ENCODE data around the gene RASL10B. TPM values are rescaled to one million over a fixed set of nuclear protein-coding genes. Genes with fewer than 3 reads are reported as not detected.

RASL10B gene
- total and polyA plus RNA-seq, 9 donors, result 1.9 to 5.1 (median 4.2) TPM

- no peak overlapping the region for H3K27ac ChIP-seq (ENCODE audit: low read length)
- no peak for DNase-seq
- WGBS (ENCODE audit: insufficient coverage), result no CpG with 5 or more reads among the region's 4 CpGs
These were observed 2.0 kb upstream of the RASL10B start for GRCh38 chr17:35729405-35729833.

GRCh38 chr17:35730400-35731005 lies 936 bp upstream of the RASL10B start:
- Histone ChIP-seq H3K27ac (ENCODE audit: low read length) (no peak overlapping the region), H3K4me1 (ENCODE audit: control insufficient read depth, insufficient read depth, low read length) (peaks cover 28% of the 10 kb centered on the region), H3K27me3 (ENCODE audit: control insufficient read depth, insufficient read depth, low read length) (no peaks in the 10 kb centered on the region), H3K4me3 (ENCODE audit: low read length) (no peak overlapping the region), H3K9me3 (replicated peaks; ENCODE audit: control insufficient read depth, low read depth, low read length) (no peaks in the 10 kb centered on the region), H3K36me3 (ENCODE audit: control insufficient read depth, insufficient read depth, low read length) (peaks cover 13% of the 10 kb centered on the region)
- WGBS (ENCODE audit: insufficient coverage), result 72% methylated on average over 7 of the region's 10 CpGs
- DNase-seq, result no peak

More at GRCh38 chr17:35729405-35729833, 2.0 kb upstream of the RASL10B start:
- Histone ChIP-seq H3K27me3 (ENCODE audit: control insufficient read depth, insufficient read depth, low read length) (no peaks in the 10 kb centered on the region), H3K4me1 (ENCODE audit: control insufficient read depth, insufficient read depth, low read length) (peaks cover 34% of the 10 kb centered on the region), H3K9me3 (replicated peaks; ENCODE audit: control insufficient read depth, low read depth, low read length) (no peaks in the 10 kb centered on the region), H3K4me3 (ENCODE audit: low read length) (no peak overlapping the region), H3K36me3 (ENCODE audit: control insufficient read depth, insufficient read depth, low read length) (peaks cover 23% of the 10 kb centered on the region)

GRCh38 chr17:35731917-35732805 lies 722 bp downstream of the RASL10B start:
- peaks cover 13% of the 10 kb centered on the region for H3K4me1 ChIP-seq (ENCODE audit: control insufficient read depth, insufficient read depth, low read length)
- H3K36me3 ChIP-seq (ENCODE audit: control insufficient read depth, insufficient read depth, low read length), result peaks cover 3% of the 10 kb centered on the region
- H3K9me3 ChIP-seq (replicated peaks; ENCODE audit: control insufficient read depth, low read depth, low read length), result no peaks in the 10 kb centered on the region
- no peaks in the 10 kb centered on the region for H3K27me3 ChIP-seq (ENCODE audit: control insufficient read depth, insufficient read depth, low read length)
- no peak overlapping the region for H3K27ac ChIP-seq (ENCODE audit: low read length)
- no peak for DNase-seq
- 2% methylated on average over 13 of the region's 47 CpGs for WGBS (ENCODE audit: insufficient coverage)
- H3K4me3 ChIP-seq (ENCODE audit: low read length), result peak overlapping the region; percentile 37

GRCh38 chr17:35732806-35733136 lies 1.3 kb downstream of the RASL10B start:
- Histone ChIP-seq H3K4me1 (ENCODE audit: control insufficient read depth, insufficient read depth, low read length) (peaks cover 10% of the 10 kb centered on the region), H3K27me3 (ENCODE audit: control insufficient read depth, insufficient read depth, low read length) (no peaks in the 10 kb centered on the region), H3K36me3 (ENCODE audit: control insufficient read depth, insufficient read depth, low read length) (peaks cover 2% of the 10 kb centered on the region), H3K9me3 (replicated peaks; ENCODE audit: control insufficient read depth, low read depth, low read length) (no peaks in the 10 kb centered on the region), H3K4me3 (ENCODE audit: low read length) (no peak overlapping the region), H3K27ac (ENCODE audit: low read length) (no peak overlapping the region)
- no CpG with 5 or more reads among the region's 1 CpG for WGBS (ENCODE audit: insufficient coverage)
- no peak for DNase-seq

- DNase-seq, result no peak
- H3K36me3 ChIP-seq (ENCODE audit: control insufficient read depth, insufficient read depth, low read length), result peaks cover 2% of the 10 kb centered on the region
- no peak overlapping the region for H3K4me3 ChIP-seq (ENCODE audit: low read length)
- H3K9me3 ChIP-seq (replicated peaks; ENCODE audit: control insufficient read depth, low read depth, low read length), result no peaks in the 10 kb centered on the region
- WGBS (ENCODE audit: insufficient coverage), result 100% methylated on average over 3 of the region's 6 CpGs
- no peak overlapping the region for H3K27ac ChIP-seq (ENCODE audit: low read length)
- peaks cover 10% of the 10 kb centered on the region for H3K4me1 ChIP-seq (ENCODE audit: control insufficient read depth, insufficient read depth, low read length)
- no peaks in the 10 kb centered on the region for H3K27me3 ChIP-seq (ENCODE audit: control insufficient read depth, insufficient read depth, low read length)
These were observed 1.9 kb downstream of the RASL10B start for GRCh38 chr17:35733366-35733765.

GRCh38 chr17:35734396-35734795 lies 3.0 kb downstream of the RASL10B start:
- no peaks in the 10 kb centered on the region for H3K36me3 ChIP-seq (ENCODE audit: control insufficient read depth, insufficient read depth, low read length)
- H3K27me3 ChIP-seq (ENCODE audit: control insufficient read depth, insufficient read depth, low read length), result no peaks in the 10 kb centered on the region
- no peak for DNase-seq
- no peak overlapping the region for H3K4me3 ChIP-seq (ENCODE audit: low read length)
- WGBS (ENCODE audit: insufficient coverage), result 90% methylated on average over 6 of the region's 7 CpGs
- H3K9me3 ChIP-seq (replicated peaks; ENCODE audit: control insufficient read depth, low read depth, low read length), result no peaks in the 10 kb centered on the region
- no peak overlapping the region for H3K27ac ChIP-seq (ENCODE audit: low read length)
- H3K4me1 ChIP-seq (ENCODE audit: control insufficient read depth, insufficient read depth, low read length), result peaks cover 10% of the 10 kb centered on the region

- H3K4me1 ChIP-seq (ENCODE audit: control insufficient read depth, insufficient read depth, low read length), result peaks cover 10% of the 10 kb centered on the region
- H3K9me3 ChIP-seq (replicated peaks; ENCODE audit: control insufficient read depth, low read depth, low read length), result no peaks in the 10 kb centered on the region
- H3K27me3 ChIP-seq (ENCODE audit: control insufficient read depth, insufficient read depth, low read length), result peaks cover 4% of the 10 kb centered on the region
- H3K27ac ChIP-seq (ENCODE audit: low read length), result no peak overlapping the region
- H3K36me3 ChIP-seq (ENCODE audit: control insufficient read depth, insufficient read depth, low read length), result no peaks in the 10 kb centered on the region
- no peak for DNase-seq
- 88% methylated on average over 28 of the region's 29 CpGs for WGBS (ENCODE audit: insufficient coverage)
- H3K4me3 ChIP-seq (ENCODE audit: low read length), result no peak overlapping the region
These were observed 3.8 kb downstream of the RASL10B start for GRCh38 chr17:35735036-35735805.

- Histone ChIP-seq H3K27me3 (ENCODE audit: control insufficient read depth, insufficient read depth, low read length) (peaks cover 13% of the 10 kb centered on the region), H3K36me3 (ENCODE audit: control insufficient read depth, insufficient read depth, low read length) (no peaks in the 10 kb centered on the region), H3K27ac (ENCODE audit: low read length) (no peak overlapping the region), H3K9me3 (replicated peaks; ENCODE audit: control insufficient read depth, low read depth, low read length) (no peaks in the 10 kb centered on the region), H3K4me3 (ENCODE audit: low read length) (no peak overlapping the region), H3K4me1 (ENCODE audit: control insufficient read depth, insufficient read depth, low read length) (peaks cover 6% of the 10 kb centered on the region)
- DNase-seq, result no peak
- 88% methylated on average over 4 of the region's 5 CpGs for WGBS (ENCODE audit: insufficient coverage)
These were observed 4.8 kb downstream of the RASL10B start for GRCh38 chr17:35736236-35736635.

- H3K27me3 ChIP-seq (ENCODE audit: control insufficient read depth, insufficient read depth, low read length), result peaks cover 37% of the 10 kb centered on the region
- H3K9me3 ChIP-seq (replicated peaks; ENCODE audit: control insufficient read depth, low read depth, low read length), result no peaks in the 10 kb centered on the region
- WGBS (ENCODE audit: insufficient coverage), result 74% methylated on average over 3 of the region's 5 CpGs
- H3K4me3 ChIP-seq (ENCODE audit: low read length), result no peak overlapping the region
- H3K36me3 ChIP-seq (ENCODE audit: control insufficient read depth, insufficient read depth, low read length), result no peaks in the 10 kb centered on the region
- no peak overlapping the region for H3K27ac ChIP-seq (ENCODE audit: low read length)
- DNase-seq, result no peak
- peaks cover 8% of the 10 kb centered on the region for H3K4me1 ChIP-seq (ENCODE audit: control insufficient read depth, insufficient read depth, low read length)
These were observed 7.2 kb downstream of the RASL10B start for GRCh38 chr17:35738519-35739133.

- Histone ChIP-seq H3K4me1 (ENCODE audit: control insufficient read depth, insufficient read depth, low read length) (peaks cover 8% of the 10 kb centered on the region), H3K4me3 (ENCODE audit: low read length) (no peak overlapping the region), H3K27ac (ENCODE audit: low read length) (no peak overlapping the region), H3K27me3 (ENCODE audit: control insufficient read depth, insufficient read depth, low read length) (peaks cover 41% of the 10 kb centered on the region), H3K9me3 (replicated peaks; ENCODE audit: control insufficient read depth, low read depth, low read length) (no peaks in the 10 kb centered on the region), H3K36me3 (ENCODE audit: control insufficient read depth, insufficient read depth, low read length) (no peaks in the 10 kb centered on the region)
- no peak for DNase-seq
- 84% methylated on average over 4 of the region's 7 CpGs for WGBS (ENCODE audit: insufficient coverage)
These were observed 8.8 kb downstream of the RASL10B start for GRCh38 chr17:35740216-35740615.

Measured in muscle of leg (tissue), 11 donors.